DMS79 (cell line): ENCODE data around the gene MAP3K5.

ENCODE experiments used
- DNase-seq: peaks from one replicate; lab custom pipeline; 2025; lab: John Stamatoyannopoulos, UW

The MAP3K5 gene

GRCh38 chr6:136579800-136580199 is 212.5 kb downstream of the MAP3K5 start:
- DNase-seq, result no peak

- no peak for DNase-seq
Observed at GRCh38 chr6:136576821-136577220, 215.5 kb downstream of the MAP3K5 start.

GRCh38 chr6:136571496-136571895 is 220.8 kb downstream of the MAP3K5 start:
- DNase-seq, result no peak

GRCh38 chr6:136571065-136571464 is 221.2 kb downstream of the MAP3K5 start:
- no peak for DNase-seq

GRCh38 chr6:136568129-136568528 is 224.1 kb downstream of the MAP3K5 start:
- DNase-seq, result no peak

- DNase-seq, result no peak
Observed at GRCh38 chr6:136567688-136568087, 224.6 kb downstream of the MAP3K5 start.

GRCh38 chr6:136566851-136567250 is 225.4 kb downstream of the MAP3K5 start:
- DNase-seq, result no peak

GRCh38 chr6:136566007-136566487 is 226.2 kb downstream of the MAP3K5 start:
- no peak for DNase-seq

DNA sequence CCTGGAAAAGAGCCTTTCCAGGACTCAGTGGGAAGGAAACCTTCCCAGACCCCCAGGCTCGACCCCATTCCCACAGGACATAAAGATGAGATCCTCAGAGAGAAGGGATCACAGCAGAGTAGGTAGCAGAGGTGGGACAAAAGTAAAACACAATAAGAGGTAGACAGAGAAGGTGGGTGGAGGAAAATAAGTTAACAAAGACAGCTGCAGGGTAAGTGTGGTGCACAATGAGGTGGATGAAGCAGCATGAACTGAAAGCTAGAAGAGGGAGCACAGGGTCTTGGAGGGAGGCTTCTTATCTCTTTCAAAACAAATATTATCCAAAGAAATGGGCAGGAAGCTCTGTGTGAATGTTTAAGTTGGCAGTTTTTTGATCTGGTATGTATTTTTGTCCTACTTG is 228.1 kb downstream of the MAP3K5 start:
- DNase-seq, result no peak

DNA sequence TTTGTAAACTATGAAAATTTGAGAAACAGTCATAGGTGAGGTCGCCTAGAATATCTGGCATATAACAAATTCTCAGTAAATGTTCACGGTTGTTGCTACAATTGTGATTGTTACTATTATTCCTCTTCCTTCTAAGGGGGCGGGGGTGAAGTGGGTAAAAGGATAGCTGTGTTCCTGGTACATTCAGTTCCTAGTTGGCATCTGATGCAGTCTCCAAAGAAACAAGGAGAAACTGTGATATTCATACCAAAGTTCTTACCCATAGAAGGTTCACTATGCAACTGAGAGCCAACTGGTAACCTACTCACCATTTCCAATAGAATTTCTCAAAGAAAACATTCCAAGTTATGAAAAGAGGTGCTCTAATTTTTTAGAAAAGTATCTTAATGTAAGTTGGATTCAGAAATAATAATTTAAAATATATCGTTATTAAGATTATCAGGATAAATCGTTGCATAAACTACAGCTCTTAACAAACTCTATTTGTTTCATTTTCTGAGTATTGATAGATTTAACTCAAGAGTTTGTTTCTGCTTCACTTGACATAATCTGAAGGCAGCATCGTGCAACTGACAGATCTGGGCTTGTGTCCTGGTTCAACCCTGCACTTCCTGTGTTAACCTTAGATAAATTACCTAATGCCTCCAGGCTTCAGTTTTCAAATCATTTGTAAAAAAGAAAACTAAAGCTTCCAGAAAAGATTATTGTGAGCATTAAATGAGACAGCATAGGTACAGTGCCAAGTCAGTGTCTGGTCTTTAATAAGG is 228.7 kb downstream of the MAP3K5 start:
- no peak for DNase-seq

DNA sequence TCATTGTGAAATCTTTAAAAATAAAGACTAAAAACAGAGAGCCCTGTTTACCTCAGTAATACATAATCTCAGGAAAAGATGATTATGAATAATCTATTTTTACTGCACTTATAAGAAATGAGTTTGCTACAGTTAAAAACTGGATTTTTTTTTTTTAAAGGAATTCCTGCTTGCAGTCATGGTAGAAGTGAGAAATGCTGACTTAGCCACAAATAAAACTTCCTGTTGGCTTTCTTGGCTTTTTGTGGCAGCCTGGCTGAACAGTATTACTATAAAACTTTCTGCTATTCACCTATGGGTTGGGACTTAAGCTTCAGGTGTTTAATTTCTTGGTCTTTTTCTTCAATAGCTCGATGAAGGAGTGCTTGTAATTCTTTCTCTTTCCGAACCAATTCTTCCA is 230.1 kb downstream of the MAP3K5 start:
- DNase-seq, result no peak

DNA sequence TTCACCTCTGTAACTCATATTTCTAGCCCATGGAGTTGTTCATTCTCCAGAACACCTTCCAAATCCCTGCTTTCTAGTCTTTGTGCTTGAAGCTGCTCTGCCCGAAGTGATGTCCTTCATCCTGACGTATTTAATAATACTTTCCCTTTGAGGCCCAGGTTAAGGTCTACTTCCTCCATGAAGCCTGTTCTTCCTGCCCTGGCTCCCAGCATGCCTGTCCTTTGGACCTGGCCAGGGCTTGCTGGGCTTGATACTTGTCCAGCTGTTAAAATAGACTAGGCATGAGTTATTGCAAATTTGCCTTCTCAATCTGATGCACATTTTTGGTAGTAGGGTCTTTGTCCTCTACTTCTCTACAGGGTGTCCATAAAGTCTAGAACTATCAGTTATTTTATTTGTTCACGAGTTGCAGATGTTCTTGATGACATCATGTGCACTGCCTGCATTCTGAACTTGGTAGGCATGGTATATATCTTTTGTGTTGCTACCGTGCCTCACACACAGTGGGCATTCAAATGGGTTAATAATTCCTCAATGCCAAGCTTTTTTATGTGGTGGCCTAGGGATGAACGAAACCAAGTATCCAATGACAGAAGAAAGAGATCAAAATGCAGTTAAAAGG is 239.0 kb downstream of the MAP3K5 start:
- no peak for DNase-seq

- no peak for DNase-seq
Observed at GRCh38 chr6:136552054-136552453, 240.2 kb downstream of the MAP3K5 start.

DNA sequence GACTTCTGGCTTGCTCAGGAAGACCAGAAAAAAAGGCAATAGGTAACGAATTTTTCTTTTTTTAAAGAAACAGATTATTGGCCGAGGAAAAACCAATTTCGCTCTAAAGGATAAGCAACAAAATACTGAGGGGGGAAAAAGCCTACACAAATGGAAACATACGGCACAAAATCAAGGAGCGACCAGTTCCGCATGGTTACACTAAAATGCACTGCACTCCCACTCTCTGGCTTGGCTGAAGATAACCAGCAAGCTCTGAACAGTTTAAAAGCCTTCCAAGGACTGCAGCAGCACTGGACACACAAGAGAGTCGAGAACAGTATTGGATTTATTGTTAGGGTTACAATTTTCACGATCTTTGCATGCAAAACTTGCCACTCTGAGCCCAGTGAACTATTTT is 241.2 kb downstream of the MAP3K5 start:
- DNase-seq, result no peak

DNA sequence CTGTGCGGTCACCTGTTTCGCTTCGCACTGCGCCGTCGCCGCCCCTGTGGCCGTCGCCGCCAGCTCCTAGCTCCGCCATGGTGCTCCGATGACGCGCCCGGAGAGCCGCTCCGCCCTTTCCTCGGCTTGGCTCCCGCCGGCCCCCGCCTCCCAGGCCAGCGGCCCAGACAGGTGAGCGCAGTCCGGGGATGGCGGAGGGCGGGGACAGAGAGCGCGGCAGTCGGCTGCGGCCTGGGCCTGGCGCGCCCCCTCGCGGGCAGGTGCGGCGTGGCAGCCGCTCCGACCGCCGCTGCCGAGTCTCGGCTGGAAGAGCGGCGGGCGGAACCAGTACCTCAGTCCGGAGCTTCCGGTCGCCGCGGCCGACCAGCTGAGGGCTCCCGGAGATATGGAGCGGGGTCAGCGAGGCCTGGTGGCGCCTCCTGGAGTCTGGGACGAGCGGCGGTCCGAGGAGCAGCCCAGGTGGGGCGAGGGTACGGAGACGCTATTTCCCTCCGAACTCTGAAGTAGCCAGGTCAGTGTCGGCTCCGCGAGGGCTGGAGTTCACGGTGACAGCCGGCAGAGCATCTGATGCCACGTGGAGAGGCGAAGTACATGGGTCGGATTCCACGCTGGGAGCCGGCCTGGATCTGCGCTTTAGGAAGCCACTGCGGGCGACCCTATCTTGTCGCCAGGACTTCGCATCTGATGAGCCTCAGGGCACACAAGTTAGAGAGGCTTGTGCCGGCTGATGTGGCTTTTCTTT is 241.8 kb downstream of the MAP3K5 start, which contains the start of gene MAP7:
MAP7 (minus strand) TSS at position 93 of the 742 bp plus-strand sequence; CDS start at position 79, 14 bp downstream.
- peak; percentile 76 for DNase-seq

DNA sequence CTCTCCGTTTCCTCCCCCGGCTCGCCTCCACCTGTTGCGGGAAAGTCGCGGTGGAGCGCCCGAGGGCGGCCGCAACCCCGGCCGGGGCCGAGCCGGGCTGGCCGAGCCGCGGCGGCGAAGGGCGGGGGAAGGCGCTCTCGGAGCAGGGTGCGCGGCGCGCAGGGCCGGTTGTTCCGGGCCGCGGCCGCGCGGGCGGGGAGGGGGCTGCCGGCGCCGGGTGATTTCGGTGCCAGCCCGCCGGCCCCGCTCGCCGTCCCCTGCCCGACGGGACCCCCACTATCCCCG is 242.3 kb downstream of the MAP3K5 start:
- DNase-seq, result no peak

- no peak for DNase-seq
Observed at GRCh38 chr6:136549300-136550044, 242.8 kb downstream of the MAP3K5 start.

GRCh38 chr6:136548582-136549299 is 243.5 kb downstream of the MAP3K5 start:
- DNase-seq, result no peak

DNA sequence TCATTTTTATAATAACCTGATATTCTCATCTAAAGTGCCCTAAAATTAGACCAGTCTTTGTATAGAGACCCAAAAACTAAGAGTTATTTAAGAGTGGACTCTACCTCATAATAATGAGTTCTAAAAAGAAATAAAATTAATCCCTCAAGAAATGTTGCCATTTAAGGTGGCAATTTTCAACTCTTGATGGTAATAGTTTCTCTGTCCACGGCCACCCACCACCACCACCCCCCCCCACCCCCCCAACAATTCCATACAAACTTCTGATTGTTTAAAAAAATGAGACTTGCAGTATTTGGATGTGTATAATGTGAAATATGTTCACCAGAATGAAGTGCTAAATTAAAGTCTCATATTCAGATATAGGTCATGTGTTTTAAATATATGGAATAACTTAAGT is 244.4 kb downstream of the MAP3K5 start:
- no peak for DNase-seq

DNA sequence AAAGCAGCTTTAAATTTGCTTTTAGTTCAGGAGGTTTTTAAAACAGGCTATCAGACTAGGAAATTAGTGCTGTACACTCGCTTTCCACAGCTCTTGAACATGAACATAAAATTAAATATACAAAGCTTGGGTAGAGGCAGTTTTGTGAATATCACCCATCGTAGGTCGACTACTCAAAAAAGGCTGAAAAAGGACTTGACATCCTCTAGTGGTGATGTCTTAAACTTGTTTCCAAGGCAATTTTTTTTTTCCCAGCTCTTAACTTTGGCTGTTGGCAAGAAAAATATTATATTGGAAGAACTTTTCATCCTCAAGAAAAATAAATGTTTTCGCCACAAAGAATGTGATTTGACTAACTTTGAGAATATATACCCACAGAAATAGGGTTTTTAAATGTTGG is 244.9 kb downstream of the MAP3K5 start:
- DNase-seq, result peak; percentile 28

DNA sequence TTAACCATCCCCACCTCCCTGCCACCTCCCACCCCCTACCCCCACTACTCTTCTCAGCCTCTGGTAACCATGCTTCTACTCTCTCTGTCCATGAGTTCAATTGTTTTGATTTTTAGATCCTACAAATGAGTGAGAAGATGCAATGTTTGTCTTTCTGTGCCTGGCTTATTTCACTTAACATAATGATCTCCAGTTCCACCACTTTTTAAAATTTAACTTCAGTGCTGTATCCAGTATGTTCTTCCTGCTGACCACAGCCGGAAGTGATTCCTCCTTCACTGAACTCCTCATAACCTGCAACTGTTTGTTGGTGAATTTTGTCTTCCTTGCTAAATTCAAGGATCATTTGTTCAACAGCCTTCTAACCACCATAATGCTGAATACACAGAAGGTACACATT is 245.9 kb downstream of the MAP3K5 start:
- DNase-seq, result no peak

GRCh38 chr6:136544326-136544725 is 248.0 kb downstream of the MAP3K5 start:
- no peak for DNase-seq
